ENCODE data around the gene GABBR2.

The GABBR2 gene

DNA sequence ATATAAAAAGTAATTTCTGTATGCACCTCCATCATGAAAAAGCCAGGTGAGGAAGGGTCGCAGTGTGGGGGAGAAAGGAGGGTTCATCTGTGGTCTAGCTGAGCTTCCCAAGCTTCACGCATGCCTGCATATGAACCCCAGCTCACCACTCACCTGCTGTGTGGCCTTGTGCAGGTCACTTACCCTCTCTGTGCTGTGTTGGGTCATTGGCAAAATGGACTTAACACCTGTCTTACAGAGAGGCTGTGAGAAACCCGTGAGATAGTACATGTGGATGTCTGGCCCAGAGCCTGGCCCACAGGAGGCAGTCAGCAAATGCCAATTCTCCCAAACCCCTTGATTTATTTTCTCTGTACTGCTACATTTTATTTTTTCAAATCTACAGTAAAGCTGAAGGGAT lies 88.9 kb downstream of the GABBR2 start:
- DNase-seq = no peak

DNA sequence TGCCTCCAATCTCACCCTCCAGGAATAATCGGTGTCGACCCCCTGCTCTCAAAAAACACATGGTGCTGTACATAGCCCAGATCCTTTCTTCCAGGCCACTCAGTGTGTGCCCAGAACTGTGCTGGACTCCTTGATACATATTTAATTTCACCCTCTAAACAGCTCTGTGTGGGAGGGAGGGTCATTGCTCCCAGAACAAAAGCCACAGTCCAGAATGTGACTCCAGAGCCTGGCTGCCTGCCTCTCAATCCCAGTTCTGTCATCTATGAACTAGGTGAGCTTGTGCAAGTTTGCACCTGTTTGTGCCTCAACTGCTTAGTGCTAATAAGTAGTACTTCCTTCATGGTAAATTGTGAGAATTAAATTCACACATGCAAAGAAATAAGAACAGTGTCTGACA lies 93.1 kb downstream of the GABBR2 start:
- DNase-seq = no peak

DNA sequence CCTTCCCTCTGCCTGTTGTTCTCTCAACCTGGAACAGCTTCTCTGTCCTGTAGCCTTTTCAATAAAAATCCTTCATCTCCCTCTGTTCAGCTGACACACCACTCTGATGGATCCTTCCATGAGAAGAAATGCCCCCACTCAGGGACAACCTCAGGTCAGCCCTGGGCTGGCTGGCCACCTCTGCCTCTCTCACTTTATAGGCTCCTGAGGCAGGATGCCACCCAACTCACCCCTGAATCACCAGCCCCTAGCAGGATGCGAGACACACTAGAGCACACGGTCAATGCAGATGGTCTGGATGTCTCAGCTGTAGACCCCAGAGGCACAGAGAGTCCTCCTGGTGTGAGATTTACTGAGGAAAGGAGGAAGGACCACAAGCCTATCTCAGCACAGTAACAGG lies 93.8 kb downstream of the GABBR2 start:
- no peak for DNase-seq

DNA sequence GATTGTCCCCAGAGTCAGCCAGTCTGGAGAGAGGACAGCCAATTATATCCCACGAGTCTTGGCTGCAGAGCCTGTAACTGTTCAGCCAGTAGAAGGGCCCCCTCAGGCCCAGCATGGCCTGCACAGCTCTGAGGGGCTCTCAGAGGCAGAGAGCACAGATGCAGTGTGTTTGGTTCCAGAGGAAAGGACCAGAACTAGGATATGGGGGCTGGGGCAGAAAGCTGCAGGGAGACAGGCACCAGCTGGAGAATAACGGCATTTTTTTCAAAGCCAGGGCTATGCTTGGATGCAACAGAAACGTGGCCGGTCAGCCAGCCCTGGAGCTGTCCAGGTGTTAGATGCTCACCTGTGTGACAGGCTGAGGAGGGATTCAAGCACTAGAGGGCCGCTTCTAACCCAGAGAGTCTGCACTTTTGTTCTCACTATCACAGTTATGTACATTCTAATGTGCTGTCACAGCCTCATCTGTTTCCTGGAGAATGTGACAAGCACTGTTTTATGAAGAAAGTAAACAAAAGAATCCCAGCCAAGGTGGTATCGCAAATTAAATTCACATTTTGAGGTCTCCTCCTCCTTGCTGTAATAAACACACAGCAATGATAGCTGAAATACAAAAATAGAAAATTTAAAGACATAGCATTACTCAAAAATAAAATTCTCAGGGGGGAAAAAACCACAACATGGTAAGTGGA lies 96.5 kb downstream of the GABBR2 start:
- no peak for DNase-seq

DNA sequence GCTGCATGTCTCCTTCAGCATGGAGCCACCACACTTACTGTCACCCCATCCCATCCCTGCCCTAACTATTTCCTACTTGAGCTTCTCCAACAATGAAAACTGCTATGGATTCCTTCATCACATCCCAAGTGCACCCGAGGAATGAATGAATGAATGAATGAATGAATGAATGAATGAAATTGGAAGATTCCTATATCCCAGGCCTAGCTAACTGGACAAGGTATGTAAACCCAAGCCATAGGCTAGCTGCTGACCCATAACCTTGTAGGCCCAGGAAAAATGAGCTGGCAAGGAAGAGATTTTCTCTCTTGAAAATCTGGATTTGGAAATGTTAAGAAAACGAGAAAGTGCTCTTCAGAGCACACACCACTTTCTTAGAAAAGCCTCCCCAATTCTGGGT lies 97.4 kb downstream of the GABBR2 start:
- no peak for DNase-seq

DNA sequence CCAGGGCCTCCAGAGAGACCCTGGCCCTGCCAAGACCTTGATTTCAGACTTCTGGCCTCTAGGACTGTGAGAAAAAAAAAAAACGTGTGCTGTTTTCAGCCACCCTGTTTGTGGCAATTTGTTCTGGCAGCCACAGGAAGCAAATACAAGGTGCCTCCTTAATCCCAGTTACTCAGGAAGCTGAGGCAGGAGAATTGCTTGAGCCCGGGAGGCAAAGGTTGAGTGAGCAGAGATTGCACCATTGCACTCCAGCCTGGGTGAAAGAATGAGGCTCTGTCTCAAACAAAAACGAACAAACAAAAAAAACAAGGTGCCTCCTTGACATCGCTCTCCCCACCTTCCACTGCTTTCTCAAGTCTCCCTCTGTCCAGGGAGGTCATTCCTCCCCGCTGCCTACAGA lies 98.0 kb downstream of the GABBR2 start:
- DNase-seq = no peak

DNA sequence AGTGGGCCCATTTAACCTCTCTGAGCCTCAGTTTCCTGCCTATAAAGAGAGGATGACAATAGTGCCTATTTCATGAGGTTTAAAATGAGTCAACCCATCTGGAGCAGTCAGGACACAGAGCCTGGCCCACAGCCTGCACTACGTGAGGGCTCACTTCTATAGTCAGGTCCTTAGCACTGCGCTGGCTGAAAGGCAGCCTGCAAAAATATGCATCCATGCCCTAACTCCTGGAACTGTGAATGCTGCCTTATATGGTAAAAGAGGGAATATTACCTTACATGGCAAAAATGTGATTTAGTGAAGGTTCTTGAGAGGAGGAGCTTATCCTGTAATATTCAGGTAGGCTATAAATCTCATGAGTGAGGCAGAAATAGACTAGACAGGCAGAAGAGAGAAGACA lies 98.5 kb downstream of the GABBR2 start:
- no peak for DNase-seq

DNA sequence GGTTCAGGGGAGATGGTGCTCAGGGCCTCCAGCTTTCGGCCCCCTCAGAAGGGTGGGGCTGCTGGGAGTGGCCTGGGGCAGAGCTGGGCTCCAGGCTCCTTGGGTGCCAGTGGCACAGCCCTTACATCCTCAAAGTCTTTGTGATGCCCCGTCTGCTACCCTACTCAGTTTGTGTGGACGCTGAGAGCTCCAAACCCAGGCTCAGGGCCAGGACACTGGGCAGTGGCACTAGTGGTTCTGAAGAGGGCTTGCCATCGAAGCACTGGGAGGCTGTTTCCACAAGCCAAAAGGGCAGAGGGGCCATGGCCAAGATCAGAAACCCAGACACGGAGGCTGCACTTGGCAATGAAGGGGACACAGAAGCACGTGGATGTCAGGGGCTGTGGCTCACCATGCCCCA lies 99.1 kb downstream of the GABBR2 start:
- DNase-seq = no peak

DNA sequence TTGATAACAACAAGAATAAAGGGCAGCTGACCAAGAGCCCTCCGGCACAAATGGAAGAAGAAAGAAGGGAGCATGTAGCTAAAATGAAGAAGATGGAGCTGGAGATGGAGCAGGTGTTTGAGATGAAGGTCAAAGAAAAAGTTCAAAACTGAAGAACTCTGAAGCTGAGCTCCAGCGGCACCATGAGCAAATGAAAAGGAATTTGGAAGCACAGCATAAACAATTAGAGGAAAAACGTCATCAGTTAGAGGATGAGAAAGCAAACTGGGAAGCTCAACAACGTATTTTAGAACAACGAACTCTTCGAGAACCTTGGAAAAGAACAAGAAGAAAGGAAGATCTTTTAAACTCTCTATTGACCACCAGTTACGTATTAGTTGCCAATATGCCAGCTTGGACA lies 100.9 kb downstream of the GABBR2 start:
- DNase-seq = no peak

DNA sequence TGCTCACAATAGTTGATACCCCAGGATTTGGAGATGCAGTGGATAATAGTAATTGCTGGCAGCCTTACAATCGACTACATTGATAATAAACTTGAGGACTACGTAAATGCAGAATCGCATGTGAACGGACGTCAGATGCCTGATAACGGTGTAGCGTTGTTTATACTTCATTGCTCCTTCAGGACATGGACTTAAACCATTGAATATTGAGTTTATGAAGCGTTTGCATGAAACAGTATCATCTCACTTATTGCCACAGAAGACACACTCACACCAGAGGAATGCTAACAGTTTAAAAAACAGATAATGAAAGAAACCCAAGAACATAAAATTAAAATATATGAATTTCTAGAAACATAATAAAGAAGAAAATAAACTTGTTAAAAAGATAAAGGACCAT lies 101.6 kb downstream of the GABBR2 start:
- DNase-seq = no peak

DNA sequence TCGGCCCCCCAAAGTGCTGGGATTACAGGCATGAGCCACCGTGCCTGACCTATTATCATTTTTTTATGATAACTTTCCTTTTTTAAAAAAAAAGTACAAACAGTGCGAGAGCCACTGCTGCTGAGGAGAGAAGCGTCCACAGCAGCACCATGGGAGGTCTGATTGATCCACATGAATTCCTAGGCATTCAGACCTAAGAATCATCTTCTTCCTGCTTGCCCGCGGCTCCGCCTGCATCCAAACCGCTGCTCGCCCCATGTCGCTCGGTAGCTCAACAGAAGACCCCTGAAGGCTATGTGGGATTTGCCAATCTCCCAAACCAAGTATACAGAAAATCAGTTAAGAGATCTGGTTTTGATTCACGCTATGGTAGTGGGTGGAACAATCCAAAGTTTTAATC lies 102.0 kb downstream of the GABBR2 start:
- no peak for DNase-seq

DNA sequence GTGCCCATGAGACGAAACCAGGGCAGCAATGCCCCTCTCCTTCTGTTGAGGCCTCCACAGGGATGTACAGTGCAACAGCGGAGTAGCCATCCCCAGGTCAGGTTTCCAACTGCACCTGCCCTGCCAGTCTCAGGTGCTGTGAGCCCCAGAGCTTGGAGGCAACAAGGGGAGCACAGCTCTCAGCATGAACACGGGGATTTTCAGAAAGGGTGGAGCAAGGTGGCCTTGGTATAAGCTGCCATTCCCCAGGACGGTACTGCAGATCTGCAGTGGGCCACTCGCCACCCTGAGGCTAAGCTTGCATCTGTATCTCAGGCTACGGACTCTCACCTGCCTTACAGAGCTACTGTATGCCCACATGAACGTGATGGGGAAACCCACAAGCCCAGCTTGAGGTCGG lies 103.6 kb downstream of the GABBR2 start:
- no peak for DNase-seq

DNA sequence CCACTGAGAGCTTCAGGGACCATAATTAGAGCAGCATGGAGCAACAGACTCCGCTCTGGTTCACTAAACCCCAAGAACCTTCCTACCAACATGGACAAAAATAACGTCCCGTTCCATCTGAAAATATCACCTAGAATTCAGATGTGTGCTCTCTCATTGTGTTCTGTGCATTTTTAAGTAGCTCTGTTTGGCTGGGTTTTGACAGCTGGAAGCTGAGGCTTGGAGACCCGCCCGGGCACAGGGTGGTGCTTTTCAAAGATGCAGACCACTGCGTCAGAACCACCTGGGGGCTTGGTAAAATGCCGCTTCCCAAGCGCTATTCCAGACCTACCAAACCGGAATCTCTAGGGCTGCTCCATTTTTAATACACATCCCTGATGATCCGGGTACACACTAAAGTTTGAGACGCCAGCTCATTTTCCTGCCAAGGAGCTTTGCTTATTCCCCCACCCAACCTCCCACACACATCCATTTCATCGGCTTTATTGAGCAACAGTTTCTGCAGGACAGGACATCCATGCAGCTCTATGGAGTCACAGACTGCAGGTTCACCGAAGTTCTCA lies 104.8 kb downstream of the GABBR2 start:
- no peak for DNase-seq

DNA sequence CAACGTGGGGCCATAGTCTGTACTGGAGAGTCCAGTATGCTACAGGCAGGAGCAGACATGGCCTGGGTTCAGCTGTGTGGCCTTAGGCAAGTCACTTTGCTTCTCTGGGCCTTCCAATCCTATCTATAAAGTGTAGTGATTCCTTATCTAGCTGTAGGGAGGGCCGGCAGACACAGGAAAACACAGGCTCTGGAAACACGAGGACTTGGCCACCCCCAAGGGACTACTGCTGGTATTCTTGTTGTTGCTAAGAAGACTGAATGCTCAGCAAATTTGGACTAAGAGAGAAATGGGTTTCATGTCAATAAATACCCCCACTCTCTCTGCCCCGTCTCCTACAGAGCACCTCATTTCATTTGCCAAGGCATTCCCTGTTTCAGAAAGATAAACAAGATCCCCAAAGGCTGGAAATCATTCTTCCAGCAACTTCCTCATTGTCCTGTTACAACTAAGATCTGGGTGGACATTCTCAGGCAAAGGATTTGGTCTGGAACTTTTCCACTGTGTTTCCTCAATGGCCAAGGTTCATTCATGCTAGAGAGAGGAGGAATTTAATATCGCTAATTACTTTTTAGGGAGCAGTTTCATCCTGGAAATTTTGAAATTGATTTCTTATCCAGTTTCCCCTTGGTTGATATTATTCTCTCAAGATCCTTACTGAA lies 105.8 kb downstream of the GABBR2 start:
- DNase-seq = no peak

DNA sequence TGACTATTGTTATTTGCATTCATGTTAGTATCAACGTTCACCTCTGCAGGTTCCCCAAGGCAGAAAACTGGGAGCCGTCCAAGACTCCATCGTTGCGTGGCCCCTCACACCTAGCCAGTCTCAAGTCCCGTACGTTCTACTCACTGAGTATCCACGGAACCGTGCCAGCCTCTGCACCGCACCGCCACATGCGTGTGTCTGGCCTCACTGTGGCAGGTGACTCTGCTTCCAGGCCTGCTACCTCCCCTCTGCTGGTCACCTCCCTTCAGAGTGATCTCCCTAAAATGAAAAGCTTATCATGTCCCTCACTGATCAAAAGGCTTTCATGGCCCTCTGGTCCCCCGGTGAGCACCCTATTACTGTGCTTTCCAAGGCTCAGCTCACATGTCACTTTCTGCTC lies 108.1 kb downstream of the GABBR2 start:
- no peak for DNase-seq

DNA sequence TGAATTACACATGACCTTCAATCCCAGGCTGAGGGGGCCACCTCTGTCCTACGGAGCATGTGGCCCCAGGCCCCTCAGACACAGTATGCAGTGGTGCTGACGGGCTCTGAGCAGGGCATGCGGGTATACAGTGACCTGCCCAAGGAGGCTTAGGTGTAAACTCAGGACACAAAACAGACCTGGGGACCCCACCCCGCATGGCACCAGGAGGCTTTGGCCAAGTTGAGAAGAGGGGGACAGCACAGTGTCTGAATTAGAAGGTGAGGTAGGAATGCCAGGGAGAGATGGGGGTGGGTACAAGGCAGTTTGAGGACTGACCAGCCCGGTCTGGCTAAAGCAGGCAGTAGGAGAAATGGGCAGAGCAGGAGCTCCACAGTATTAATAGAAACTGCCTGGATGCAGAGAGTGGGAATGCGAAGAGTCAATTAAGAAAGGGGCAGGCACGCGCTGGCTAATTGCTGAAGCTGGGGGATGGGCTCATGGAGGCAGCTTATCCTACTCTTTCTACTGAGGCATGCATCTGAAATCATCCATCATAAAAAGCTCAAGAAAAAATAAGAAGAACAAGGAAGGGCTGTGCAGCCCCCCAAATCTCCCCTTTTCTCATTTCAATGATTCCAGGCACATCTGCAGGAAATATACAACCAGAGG lies 109.0 kb downstream of the GABBR2 start:
- DNase-seq = no peak

DNA sequence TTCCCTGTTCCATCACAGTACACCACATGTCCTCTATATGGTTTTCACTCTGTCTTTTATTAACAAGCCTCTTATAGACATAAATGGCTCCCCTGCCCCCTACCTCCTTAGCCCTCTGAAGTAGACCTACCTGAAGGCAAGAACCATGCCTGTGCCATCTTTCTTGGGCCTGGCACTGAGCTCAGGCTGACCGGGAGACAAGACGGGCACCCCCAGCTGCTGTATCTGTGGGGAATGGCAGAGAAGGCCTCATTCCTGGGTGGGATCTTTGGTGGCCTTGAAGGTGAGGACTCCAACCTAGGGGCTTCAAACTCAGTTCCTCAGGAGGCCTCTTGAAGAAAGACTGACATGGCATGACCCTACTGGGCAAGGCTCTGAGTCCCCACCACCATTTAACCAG lies 109.9 kb downstream of the GABBR2 start:
- DNase-seq = no peak

DNA sequence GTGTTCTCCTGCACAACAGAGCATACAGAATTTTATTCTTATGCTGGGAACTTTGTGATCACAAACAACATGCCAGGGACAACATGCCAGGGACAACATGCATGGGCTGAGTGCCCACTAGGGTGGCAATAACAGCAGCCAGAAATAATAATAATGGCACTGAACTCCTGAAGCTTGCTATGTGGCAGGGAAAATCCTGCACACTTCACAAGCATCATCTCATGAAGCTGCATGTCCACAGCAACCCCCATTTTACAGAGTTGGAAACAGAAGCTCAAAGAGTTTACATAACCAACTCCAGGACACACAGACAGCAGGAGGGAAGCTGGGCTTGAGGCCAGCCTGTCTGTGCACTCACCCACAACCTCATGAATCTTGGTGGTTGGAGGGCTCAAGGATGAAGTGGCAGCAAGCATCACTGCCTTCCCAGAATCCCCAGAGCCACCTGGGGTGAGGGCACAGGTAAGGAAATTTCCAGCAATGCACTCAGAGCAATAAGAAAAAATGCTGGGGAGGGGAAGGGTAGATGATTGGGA lies 111.4 kb downstream of the GABBR2 start:
- no peak for DNase-seq

DNA sequence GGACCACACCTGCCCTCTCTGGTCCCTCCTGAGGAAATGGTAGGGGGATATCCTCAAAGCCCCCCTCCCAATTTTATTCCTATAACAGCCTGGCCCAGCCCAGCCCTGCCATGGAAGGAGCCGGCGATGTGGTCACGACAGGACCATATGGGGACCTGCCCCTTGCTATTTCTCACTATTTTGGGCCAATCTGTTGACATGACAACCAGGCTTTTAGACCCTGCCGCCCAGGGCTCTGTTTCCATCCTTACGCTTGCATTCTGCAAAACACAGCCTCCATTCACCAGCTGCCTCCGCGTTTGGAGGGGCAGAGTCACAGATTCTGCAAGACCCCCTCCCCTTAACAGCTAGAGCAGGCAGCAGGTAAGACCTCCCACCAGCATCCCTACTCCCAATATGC lies 112.2 kb downstream of the GABBR2 start:
- DNase-seq = no peak

DNA sequence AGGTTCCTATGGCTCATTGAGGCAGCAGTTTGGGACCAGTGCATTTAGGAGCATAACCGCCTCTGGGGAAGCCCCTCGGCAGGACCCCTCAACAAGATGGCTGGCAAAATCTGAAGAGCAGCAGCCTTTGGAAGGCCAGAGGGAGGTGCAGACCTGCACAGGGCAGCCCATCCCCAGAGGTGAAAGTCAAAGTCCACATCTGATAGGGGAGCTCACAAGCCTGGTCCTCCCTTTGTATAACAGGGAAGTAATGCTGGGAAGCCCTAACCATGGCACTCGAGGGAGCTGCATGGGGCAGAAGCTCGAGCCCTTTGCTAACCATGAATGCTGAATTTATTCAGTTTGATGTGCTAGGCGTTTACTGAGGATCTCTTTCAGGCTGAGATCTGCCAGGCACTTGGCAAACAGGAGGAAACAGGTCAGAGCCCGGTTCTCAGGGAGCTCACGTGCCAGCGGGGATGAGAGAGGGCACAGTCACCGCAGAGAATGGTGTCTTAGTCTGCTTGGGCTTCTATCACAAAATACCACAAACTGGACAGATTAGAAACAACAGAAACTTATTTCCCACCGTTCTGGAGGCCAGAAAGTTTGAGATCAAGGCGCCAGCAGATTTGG lies 114.1 kb downstream of the GABBR2 start:
- DNase-seq = no peak

DNA sequence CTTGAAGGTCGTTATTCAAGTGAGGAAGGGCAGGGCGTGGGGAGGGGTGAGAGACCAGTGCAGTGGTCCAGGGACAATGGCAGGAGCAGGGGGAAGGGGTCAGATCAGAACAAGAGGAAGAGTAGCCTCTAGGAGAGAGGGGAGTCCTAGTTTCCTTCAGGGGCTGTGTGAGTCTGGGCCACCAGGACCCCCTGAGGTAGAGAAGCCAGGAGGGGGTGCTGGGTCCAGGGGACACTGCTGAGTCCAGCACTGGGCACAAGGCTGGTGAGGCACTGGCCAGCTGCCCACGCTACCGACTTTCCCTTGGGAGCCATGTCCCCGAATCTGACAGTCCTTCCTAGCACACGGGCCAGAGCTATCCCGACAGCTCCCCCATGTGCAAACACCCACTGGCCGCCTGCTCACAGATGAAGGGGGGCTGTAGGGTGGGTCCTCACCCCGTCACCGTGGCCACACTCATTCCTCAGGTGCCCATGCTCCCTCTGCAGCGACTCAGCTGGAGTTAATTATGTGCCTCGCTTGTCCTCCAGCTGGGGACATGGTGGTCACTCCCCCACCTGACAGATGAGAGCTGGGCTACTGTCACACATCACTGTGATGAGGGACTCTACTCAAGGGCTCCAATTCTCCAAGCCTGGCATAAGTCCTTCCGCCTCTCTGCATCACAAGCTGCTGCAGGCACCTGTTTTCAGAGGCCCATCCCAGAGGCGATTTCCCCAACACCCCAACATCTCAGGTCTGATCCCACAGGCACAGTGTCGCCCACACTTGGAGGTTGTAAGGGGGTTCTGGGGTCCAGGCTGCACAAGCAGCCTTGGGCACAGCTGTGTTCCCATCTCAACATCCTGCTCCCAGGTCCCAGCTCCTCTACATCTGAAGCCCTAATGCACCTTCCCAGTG lies 115.1 kb downstream of the GABBR2 start:
- DNase-seq = no peak

DNA sequence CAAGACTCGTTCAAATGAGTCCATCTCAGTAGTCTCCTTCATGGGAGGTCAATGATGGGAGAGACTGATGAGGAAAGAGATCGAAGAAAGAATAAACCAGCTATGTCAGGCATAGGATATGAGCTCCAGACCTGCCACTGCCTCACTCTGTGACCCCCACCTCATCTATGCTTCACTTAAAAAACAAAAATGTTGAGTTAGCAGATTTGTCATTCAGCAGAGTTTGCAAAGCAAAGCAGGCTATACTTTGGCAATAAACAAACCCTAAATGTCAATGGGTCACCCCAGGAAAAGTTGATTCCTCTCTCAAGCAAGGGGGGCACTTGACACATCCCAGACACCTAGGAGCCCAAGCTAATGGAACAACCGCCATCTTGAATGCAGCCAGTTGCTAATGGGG lies 117.0 kb downstream of the GABBR2 start:
- DNase-seq = no peak

Data from NCI-H2171 (cell line).